Measurements from ENCODE around the gene MAGI2. TPM values are rescaled to one million over a fixed set of nuclear protein-coding genes. Genes with fewer than 3 reads are reported as not detected.
"Not testable (repeated sequence)": the region's sequence is repeated elsewhere in the genome, so short reads cannot be mapped to it uniquely, and the experiment has no call there.

Gene MAGI2
- total RNA-seq, 2 experiments from 2014 or later = 0.14 to 0.31 TPM

DNA sequence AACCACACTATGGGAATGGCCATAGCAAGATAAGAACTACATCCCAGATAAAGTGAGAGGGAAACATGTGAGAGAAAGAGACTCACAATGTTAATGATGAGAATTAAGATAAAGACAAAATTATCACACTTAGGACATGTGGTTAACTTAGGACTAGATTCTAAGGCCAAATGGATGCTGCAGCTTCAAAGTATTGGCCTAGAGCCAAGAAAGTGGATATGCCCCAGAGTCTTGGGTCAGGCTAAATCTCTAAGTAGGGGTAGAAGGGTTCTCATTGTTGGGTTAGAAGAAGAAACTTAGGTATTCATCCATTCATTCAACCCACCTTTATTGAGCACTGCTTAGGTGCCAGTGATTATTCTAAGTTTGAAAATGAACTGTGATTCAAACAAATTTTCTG is 836.9 kb downstream of the MAGI2 start:
- Mint-ChIP-seq H3K27ac (no peak overlapping the region), H3K27me3 (no peaks in the 10 kb centered on the region), H3K36me3 (no peaks in the 10 kb centered on the region), H3K4me1 (no peaks in the 10 kb centered on the region), H3K4me3 (no peak overlapping the region), H3K9me3 (peaks cover 2% of the 10 kb centered on the region)
- DNase-seq = no peak

DNA sequence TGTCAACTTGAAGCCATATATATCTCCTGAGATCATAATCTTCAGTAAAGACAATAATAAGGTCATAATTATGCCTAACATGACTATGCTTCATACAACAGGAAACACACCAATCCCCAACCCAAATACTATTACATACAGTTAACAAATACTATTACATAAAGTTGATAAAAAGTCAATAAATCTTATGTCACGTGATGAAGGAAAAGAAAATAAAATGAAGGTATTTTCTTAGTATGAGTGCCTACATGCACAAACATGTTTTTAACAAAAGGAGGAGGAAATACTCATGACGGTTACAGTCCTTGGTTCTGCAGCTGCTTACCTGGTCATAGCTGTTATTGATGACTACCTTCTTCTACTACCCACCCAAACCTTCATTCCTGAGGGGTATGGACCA is 844.2 kb downstream of the MAGI2 start:
- no peak overlapping the region for H3K27ac Mint-ChIP-seq
- no peaks in the 10 kb centered on the region for H3K9me3 Mint-ChIP-seq
- H3K4me1 Mint-ChIP-seq = no peaks in the 10 kb centered on the region

DNA sequence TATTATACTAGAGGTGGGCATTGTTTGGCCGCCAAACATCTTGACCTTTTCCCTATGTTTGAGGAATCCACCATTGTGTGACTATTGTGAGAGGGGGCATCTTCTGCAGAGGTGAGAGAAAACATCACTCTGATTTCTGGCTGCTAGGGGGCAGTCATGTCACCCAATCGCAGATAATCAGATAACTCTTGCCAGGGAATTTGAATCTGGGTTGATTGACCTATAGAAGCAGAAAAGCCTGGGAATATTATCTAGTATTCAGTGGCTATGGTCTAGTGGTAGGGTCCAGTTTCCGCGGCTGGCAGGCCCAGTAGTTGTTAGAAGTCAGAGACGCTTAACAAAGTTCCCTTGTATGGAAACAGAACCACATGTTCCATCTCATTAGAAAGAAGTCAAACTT is 846.4 kb downstream of the MAGI2 start:
- no peak overlapping the region for H3K4me3 Mint-ChIP-seq
- DNase-seq = no peak
- H3K27ac Mint-ChIP-seq = no peak overlapping the region
- H3K9me3 Mint-ChIP-seq = no peaks in the 10 kb centered on the region
- H3K36me3 Mint-ChIP-seq = no peaks in the 10 kb centered on the region
- H3K27me3 Mint-ChIP-seq = no peaks in the 10 kb centered on the region
- no peaks in the 10 kb centered on the region for H3K4me1 Mint-ChIP-seq

More for the DNA sequence above, 844.2 kb downstream of the MAGI2 start:
- no peak for DNase-seq
- no peaks in the 10 kb centered on the region for H3K27me3 Mint-ChIP-seq
- H3K4me3 Mint-ChIP-seq = no peak overlapping the region
- no peaks in the 10 kb centered on the region for H3K36me3 Mint-ChIP-seq

DNA sequence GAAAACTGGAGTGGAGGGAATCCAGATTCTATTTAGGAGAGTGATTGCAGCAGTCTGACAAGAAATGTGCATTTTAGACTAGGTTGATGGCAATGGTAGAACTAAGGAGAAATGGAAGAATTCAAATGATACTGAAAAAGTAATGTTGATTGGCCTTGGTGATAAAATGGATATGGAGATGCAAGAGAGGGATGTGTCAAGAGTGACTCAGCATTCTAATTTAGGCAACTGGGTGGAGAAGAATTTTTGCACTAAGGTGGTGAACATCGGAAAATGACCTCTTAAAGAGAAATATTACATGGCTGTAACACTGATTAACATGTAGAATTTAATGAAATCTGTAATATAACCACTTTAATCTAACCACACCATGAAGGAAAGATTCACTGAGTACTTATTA is 848.3 kb downstream of the MAGI2 start:
- Mint-ChIP-seq H3K4me1 (no peaks in the 10 kb centered on the region), H3K36me3 (no peaks in the 10 kb centered on the region), H3K4me3 (no peak overlapping the region), H3K9me3 (no peaks in the 10 kb centered on the region), H3K27ac (no peak overlapping the region), H3K27me3 (no peaks in the 10 kb centered on the region)
- no peak for DNase-seq

DNA sequence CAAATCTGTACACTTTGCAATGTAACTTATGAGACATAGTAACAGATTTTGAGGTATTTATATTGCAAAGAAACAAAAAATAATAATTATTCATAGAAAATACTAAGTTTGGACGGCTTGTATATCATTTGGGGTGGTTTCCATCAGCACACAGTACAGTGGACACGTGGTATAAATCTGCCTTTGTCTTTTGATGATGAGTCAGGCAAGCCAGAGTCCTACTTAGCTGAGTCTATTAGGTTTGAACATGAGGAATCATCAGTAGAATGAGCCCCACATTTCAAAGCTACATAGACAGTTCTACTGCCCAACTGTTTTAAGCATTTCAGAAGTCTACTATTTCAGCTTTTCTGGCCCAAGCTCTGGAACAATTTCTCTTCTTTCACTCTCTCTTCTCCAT is 851.7 kb downstream of the MAGI2 start:
- Mint-ChIP-seq H3K4me1 (no peaks in the 10 kb centered on the region), H3K4me3 (no peak overlapping the region), H3K27ac (no peak overlapping the region), H3K9me3 (no peaks in the 10 kb centered on the region), H3K36me3 (no peaks in the 10 kb centered on the region), H3K27me3 (no peaks in the 10 kb centered on the region)
- DNase-seq = no peak

DNA sequence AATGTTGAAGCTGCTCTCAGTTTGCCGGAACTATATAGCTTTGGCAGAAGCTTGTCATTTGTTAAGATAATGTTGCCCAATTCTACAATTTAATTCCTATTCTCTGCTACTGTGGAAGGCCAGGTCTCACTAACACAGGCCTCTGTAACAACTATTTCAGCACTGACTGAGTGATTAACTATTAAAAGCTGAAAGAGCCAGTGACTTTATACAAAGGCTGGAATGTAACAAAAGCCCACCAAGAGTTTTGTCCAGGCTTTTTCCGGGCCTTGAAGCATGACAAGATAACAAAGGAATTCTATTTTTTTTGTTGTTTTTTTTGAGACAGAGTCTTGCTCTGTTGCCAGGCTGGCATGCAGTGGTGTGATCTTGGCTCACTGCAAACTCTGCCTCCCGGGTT is 859.3 kb downstream of the MAGI2 start:
- H3K27ac Mint-ChIP-seq = no peak overlapping the region
- no peaks in the 10 kb centered on the region for H3K36me3 Mint-ChIP-seq
- no peaks in the 10 kb centered on the region for H3K27me3 Mint-ChIP-seq
- no peak for DNase-seq
- no peak overlapping the region for H3K4me3 Mint-ChIP-seq
- H3K4me1 Mint-ChIP-seq = no peaks in the 10 kb centered on the region
- H3K9me3 Mint-ChIP-seq = no peaks in the 10 kb centered on the region

DNA sequence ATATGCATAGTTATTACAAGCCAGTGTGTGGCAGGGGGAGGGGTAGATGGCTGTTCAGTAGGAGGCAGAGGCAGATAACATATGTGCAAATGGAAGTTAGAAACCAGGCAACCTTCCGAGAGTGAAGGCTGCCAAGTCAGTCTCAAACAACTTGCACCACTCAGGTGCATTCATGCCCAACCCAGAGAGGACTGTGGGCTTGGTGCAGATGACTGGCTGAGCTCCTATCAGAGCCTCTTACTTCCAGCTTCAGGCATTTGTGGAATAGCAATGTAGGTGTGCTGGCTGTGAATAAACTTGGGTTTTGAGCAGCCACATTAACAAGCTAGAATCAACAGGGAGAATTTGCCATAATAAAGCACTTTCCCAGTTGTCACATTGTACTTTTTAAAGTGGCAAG is 865.1 kb downstream of the MAGI2 start:
- no peak for DNase-seq
- Mint-ChIP-seq H3K4me3 (no peak overlapping the region), H3K36me3 (no peaks in the 10 kb centered on the region), H3K9me3 (no peaks in the 10 kb centered on the region), H3K4me1 (no peaks in the 10 kb centered on the region), H3K27me3 (no peaks in the 10 kb centered on the region), H3K27ac (no peak overlapping the region)

DNA sequence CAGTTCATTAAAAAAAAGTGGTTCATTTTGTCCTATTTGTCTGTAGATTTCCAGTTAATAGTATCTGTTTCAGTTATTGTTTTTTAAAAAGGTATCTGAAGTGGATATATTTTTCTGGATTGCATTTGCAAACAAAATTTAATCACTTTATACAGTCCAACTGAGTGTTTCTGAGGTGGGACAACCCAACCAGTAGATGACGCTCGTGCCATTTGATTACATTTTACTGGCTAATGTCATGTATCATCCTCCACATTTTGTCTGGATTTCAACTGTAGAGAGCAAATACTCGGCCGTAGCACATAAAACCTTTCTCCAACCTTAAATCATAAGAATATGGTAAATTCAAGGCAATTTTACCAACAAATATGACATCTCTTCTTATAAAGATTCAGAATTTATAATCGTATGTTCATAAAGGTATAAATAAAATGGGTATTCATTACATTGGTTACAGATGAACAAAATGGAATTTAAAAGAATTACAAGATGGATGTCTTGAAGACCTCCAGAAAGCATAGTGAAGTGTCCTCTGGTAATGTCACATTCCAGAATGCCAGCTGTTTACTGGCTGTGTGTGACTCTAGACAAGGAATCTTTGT is 865.9 kb downstream of the MAGI2 start:
- Mint-ChIP-seq H3K9me3 (no peaks in the 10 kb centered on the region), H3K27me3 (no peaks in the 10 kb centered on the region), H3K4me3 (no peak overlapping the region), H3K36me3 (no peaks in the 10 kb centered on the region), H3K27ac (no peak overlapping the region), H3K4me1 (no peaks in the 10 kb centered on the region)
- no peak for DNase-seq

DNA sequence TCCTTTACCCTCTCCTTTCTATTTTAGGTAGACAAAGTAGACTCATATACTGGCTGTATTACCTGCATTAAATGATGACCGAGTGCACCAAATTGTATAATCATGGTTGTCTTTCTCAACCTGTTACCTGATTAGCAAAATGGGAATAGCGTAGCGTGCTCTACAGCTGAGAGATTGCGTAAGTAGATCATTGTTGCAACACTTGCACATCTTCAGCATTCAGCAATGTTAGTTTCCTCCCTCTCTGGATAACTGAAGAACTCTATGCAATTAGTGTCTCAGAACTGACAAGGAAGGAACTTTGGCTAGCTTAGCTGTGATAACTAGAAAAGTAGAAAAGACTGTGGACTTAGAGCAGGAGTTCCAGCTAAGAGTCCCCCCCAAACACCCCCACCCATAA is 867.5 kb downstream of the MAGI2 start:
- no peak overlapping the region for H3K27ac Mint-ChIP-seq
- DNase-seq = no peak
- H3K4me1 Mint-ChIP-seq = no peaks in the 10 kb centered on the region
- no peaks in the 10 kb centered on the region for H3K27me3 Mint-ChIP-seq
- H3K36me3 Mint-ChIP-seq = no peaks in the 10 kb centered on the region
- H3K4me3 Mint-ChIP-seq = no peak overlapping the region
- H3K9me3 Mint-ChIP-seq = no peaks in the 10 kb centered on the region

DNA sequence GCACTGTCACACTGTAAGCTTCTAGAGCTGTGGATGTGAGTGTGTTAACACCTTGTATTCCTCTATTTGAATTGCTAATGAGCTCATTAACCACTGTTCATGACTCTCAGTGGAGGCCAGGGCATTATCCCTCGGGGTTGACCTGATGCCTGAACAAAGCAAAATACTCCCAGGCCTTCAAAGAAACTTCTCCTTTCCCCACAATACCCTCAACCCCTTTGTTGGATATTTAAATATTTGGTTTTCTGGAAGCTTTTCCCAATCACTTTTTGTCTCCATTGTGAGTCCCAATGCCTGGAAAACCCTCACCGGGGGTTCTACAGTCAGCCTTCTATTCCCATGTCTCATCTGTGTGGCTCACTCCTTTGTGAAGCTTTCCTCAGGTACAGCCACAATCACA is 874.8 kb downstream of the MAGI2 start:
- no peak overlapping the region for H3K4me3 Mint-ChIP-seq
- H3K36me3 Mint-ChIP-seq = no peaks in the 10 kb centered on the region
- DNase-seq = no peak
- no peaks in the 10 kb centered on the region for H3K4me1 Mint-ChIP-seq
- H3K27ac Mint-ChIP-seq = no peak overlapping the region
- no peaks in the 10 kb centered on the region for H3K27me3 Mint-ChIP-seq
- H3K9me3 Mint-ChIP-seq = no peaks in the 10 kb centered on the region

DNA sequence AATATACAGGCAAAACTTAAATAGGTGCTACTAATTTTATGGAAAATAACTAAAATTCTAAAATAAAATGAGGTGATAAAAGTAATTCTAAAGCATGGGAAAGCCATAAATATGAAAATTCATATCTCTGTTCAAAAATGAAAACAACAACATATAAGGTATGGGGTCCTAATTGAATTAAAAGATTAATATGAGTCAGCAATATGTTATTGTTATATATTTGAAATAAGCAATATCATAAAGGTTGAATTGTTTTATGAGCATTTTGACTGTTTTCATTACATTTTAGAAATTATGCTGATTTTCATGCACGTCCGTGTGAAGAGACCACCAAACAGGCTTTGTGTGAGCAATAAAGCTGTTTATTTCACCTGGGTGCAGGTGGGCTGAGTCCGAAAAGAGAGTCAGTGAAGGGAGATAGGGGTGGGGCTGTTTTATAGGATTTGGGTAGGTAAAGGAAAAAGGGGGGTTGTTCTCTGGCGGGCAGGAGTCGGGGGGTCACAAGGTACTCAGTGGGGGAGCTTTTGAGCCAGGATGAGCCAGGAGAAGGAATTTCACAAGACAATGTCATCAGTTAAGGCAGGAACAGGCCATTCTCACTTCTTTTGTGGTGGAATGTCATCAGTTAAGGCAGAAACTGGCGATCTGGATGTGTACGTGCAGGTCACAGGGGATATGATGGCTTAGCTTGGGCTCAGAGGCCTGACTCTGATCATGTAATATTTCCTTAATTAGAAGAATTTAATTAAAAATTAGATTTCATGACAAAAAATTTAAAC is 876.1 kb downstream of the MAGI2 start:
- not testable (repeated sequence) for H3K36me3 Mint-ChIP-seq, H3K4me1 Mint-ChIP-seq, DNase-seq, H3K27me3 Mint-ChIP-seq, H3K9me3 Mint-ChIP-seq, H3K27ac Mint-ChIP-seq, H3K4me3 Mint-ChIP-seq

DNA sequence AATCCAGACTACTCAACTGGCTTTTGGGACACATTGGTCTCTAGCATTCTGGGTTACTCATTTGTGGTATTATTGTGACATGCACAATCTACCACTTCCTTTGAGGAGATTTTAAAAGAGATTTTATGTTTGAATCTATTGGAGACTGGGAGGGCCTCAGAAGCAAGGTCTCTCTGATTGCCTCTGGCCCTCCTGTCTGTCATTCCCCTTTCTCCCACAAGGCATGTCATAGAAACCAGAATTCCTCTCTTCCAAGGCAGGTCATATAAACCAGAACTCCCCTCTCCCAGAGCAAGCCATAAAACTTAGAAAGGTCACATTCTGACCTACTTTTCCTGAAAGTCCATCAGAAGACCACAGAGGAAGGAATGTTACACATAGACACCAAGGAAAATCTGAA is 877.2 kb downstream of the MAGI2 start:
- no peaks in the 10 kb centered on the region for H3K36me3 Mint-ChIP-seq
- H3K9me3 Mint-ChIP-seq = no peaks in the 10 kb centered on the region
- H3K4me1 Mint-ChIP-seq = no peaks in the 10 kb centered on the region
- no peak overlapping the region for H3K4me3 Mint-ChIP-seq
- no peak for DNase-seq
- no peaks in the 10 kb centered on the region for H3K27me3 Mint-ChIP-seq
- no peak overlapping the region for H3K27ac Mint-ChIP-seq

DNA sequence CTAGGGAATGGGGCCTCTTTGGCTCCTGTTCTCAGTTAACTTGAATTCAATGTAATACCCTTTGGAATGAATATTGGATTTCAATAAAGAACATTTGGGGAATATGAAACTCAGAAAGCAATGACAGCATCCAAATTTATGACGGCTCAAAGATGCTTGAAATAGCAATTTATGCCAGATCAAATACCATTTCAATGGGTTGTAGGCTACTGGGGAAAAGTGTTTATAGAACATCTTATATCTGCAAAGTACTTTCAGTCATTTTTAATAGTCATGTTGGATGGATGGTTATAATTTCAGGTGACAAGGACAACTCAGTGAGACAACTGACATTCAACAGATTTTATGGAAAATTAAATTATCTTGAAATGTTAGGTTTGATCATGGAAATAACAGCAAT is 882.2 kb downstream of the MAGI2 start:
- no peaks in the 10 kb centered on the region for H3K36me3 Mint-ChIP-seq
- H3K27ac Mint-ChIP-seq = no peak overlapping the region
- H3K4me3 Mint-ChIP-seq = no peak overlapping the region
- no peaks in the 10 kb centered on the region for H3K9me3 Mint-ChIP-seq
- DNase-seq = no peak
- H3K27me3 Mint-ChIP-seq = no peaks in the 10 kb centered on the region
- H3K4me1 Mint-ChIP-seq = no peaks in the 10 kb centered on the region

DNA sequence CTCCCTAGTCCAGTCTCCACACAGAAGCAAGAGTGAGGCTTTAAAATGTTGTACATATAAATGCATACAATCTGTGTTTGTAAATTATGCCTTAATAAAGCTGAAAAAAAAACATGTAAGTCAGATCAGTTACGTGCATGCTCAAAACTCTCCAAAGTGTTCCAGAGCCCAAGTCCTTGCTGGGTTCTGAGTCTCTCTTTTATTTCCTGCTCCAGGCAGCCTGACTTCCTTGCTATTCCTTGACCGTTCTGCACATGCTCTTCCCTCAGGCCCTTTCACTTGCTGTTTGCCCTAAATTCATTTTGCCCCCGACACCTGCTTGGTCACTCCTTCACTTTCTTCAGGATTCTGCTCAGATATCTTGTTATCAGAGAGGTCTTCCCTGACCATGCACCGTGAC is 884.8 kb downstream of the MAGI2 start:
- Mint-ChIP-seq H3K27me3 (no peaks in the 10 kb centered on the region), H3K9me3 (no peaks in the 10 kb centered on the region), H3K4me1 (no peaks in the 10 kb centered on the region), H3K4me3 (no peak overlapping the region), H3K36me3 (no peaks in the 10 kb centered on the region), H3K27ac (no peak overlapping the region)
- DNase-seq = no peak

DNA sequence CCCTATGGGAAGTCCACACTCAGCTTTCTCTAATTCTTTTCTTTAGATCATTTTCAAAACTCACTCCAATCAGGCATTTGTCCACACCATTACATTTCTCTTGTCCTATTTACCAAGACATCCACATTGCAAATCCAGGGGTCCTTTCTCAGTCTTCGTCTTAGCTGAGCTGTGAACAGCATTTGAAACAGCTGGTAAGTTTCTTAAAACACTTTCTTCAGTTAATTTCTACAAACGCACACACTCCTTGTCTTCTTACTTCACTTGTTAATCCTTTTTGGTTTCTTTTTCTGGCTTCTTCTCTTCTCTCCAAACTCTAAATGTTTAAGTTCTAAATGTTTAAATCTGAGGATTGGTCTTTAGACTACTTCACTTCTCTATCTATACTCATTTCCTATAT is 885.6 kb downstream of the MAGI2 start:
- no peaks in the 10 kb centered on the region for H3K36me3 Mint-ChIP-seq
- H3K27me3 Mint-ChIP-seq = no peaks in the 10 kb centered on the region
- H3K4me3 Mint-ChIP-seq = no peak overlapping the region
- no peak for DNase-seq
- H3K9me3 Mint-ChIP-seq = no peaks in the 10 kb centered on the region
- no peaks in the 10 kb centered on the region for H3K4me1 Mint-ChIP-seq
- H3K27ac Mint-ChIP-seq = no peak overlapping the region

DNA sequence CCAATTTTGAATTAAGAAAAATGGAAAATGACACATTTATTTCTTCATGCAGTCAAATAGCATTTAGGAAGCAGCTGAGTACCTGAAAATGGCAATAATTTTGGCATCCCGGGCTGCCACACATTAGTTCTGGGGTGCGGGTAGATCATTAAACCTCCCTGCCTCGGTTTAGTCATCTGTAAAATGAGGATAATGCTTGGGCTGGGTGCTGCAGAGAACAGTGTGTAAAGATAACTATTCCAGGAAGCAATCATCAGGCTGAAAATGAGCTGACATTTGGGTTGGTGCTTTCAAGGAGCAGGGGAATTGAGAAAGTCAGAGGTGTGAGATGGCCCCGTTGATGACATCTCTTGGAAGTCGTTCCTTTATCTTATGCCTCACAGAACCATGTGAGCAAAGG is 887.7 kb downstream of the MAGI2 start:
- no peaks in the 10 kb centered on the region for H3K4me1 Mint-ChIP-seq
- no peaks in the 10 kb centered on the region for H3K9me3 Mint-ChIP-seq
- no peak for DNase-seq
- no peaks in the 10 kb centered on the region for H3K36me3 Mint-ChIP-seq
- H3K27me3 Mint-ChIP-seq = no peaks in the 10 kb centered on the region
- H3K4me3 Mint-ChIP-seq = no peak overlapping the region
- no peak overlapping the region for H3K27ac Mint-ChIP-seq

Data from activated naive CD8-positive, alpha-beta T cell treated with anti-CD3 and anti-CD28 coated beads for 36 hours (primary cell).